ENCODE results near the gene LMAN1L. TPM values are rescaled to one million over a fixed set of nuclear protein-coding genes. Genes with fewer than 3 reads are reported as not detected.

Gene LMAN1L
- total and polyA plus RNA-seq, 2 of the 4 experiments (the other 2 are of a cell fraction) = not detected

DNA sequence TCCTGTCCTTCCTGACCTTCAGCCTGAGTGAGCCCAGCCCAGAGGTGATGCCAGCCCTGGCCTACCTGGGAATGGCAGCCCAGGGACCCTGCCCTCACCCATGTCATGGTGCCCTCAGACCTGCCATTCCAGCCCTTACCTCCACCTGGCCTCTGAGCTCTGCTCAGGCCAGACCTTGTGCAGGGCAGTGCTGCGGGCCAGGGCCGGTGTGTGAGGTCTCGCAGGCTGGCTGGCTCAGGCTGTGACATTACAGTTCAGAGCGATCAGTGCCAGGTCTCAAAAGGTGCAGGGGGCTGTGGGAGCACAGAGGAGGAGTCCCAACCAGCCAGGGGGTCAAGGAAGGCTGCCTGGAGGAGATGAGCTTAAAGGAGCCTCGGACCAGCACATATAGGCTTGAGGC lies 7.4 kb downstream of the LMAN1L start:
- Histone ChIP-seq H3K14ac (replicated peaks; ENCODE audit: low read depth, low read length) (no peak overlapping the region), H2AFZ (replicated peaks; ENCODE audit: low read length, poor library complexity) (no peak overlapping the region), H3K9ac (ENCODE audit: low read depth, low read length) (no peak overlapping the region), H3K9me1 (ENCODE audit: insufficient read depth, low read length) (0 out of 2 replicates have a peak, but pooled peaks cover 4% of the 10 kb centered on the region), H3K79me1 (ENCODE audit: low read depth in 1 of 2, low read length in 2 of 2) (no peaks in the 10 kb centered on the region), H4K5ac (ENCODE audit: low read depth, low read length) (no peak overlapping the region), H2BK15ac (ENCODE audit: low read depth, low read length) (no peak overlapping the region), H3K4ac (ENCODE audit: low read depth, low read length) (no peak overlapping the region), H4K8ac (ENCODE audit: low read depth in 2 of 2, low read length in 2 of 2) (no peak overlapping the region), H3K4me3 (ENCODE audit: insufficient read depth, low read depth, low read length) (no peak overlapping the region), H4K91ac (ENCODE audit: insufficient read depth, low read depth, low read length) (no peak overlapping the region), H3K4me2 (ENCODE audit: low read depth, low read length) (no peak overlapping the region), H2AK5ac (ENCODE audit: low read depth, low read length) (no peak overlapping the region), H2BK5ac (ENCODE audit: low read depth, low read length, poor library complexity, severe bottlenecking) (no peak overlapping the region), H3K56ac (ENCODE audit: extremely low read depth, insufficient read depth, low read length) (no peak overlapping the region), H3K18ac (ENCODE audit: low read depth, low read length) (no peak overlapping the region), H2BK120ac (ENCODE audit: low read depth, low read length) (no peak overlapping the region), H3K4me1 (ENCODE audit: control insufficient read depth, insufficient read depth, low read length) (no peaks in the 10 kb centered on the region), H2BK20ac (ENCODE audit: low read depth, low read length) (no peak overlapping the region), H3K27ac (ENCODE audit: insufficient read depth, low read length) (no peak overlapping the region), H4K20me1 (ENCODE audit: insufficient read depth, low read length) (peaks cover 4% of the 10 kb centered on the region; the same call in 1 of the 2 replicates), H3K36me3 (ENCODE audit: control insufficient read depth, insufficient read depth, low read length) (no peaks in the 10 kb centered on the region), H3K9me3 (ENCODE audit: control insufficient read depth, insufficient read depth, low read length) (no peaks in the 10 kb centered on the region), H2AK9ac (replicated peaks; ENCODE audit: low read depth, low read length, poor library complexity) (no peak overlapping the region), H3K27me3 (ENCODE audit: control insufficient read depth, insufficient read depth, low read length) (peaks cover 39% of the 10 kb centered on the region), H3K23ac (ENCODE audit: low read depth, low read length) (no peak overlapping the region)
- in situ Hi-C loops (cut with MboI; ENCODE audit: low sequenced_read_pairs) (no loop called here), intact Hi-C loops (cut with micrococcal nuclease) (no loop called here), dilution Hi-C loops (cut with HindIII; ENCODE audit: low sequenced_read_pairs, unreplicated experiment) (no loop called here)
- TF ChIP-seq POLR2A (IDR thresholded peaks at IDR 0.05; ENCODE audit: low read depth, low read length) (no peak), MXI1 (IDR thresholded peaks at IDR 0.05; ENCODE audit: borderline replicate concordance, low read depth, low read length) (no peak), RCOR1 (IDR thresholded peaks at IDR 0.05; ENCODE audit: insufficient replicate concordance, low read length) (no peak), FOS (IDR thresholded peaks at IDR 0.05; ENCODE audit: low read depth, low read length) (no peak), BHLHE40 (IDR thresholded peaks at IDR 0.05; ENCODE audit: low read depth, low read length) (no peak), CHD1 (IDR thresholded peaks at IDR 0.05; ENCODE audit: low read depth, low read length) (no peak), RFX5 (IDR thresholded peaks at IDR 0.05; ENCODE audit: low read depth, low read length) (no peak), SMC3 (IDR thresholded peaks at IDR 0.05; ENCODE audit: low read depth, low read length) (no peak), RAD21 (IDR thresholded peaks at IDR 0.05; ENCODE audit: low read length) (no peak), MAFK (IDR thresholded peaks at IDR 0.05; ENCODE audit: low read depth, low read length) (no peak), MAZ (IDR thresholded peaks at IDR 0.05; ENCODE audit: borderline replicate concordance, low read depth, low read length) (no peak), CEBPB (IDR thresholded peaks at IDR 0.05; ENCODE audit: low read depth, low read length) (no peak)
- TF ChIP-seq, protein P1, sequence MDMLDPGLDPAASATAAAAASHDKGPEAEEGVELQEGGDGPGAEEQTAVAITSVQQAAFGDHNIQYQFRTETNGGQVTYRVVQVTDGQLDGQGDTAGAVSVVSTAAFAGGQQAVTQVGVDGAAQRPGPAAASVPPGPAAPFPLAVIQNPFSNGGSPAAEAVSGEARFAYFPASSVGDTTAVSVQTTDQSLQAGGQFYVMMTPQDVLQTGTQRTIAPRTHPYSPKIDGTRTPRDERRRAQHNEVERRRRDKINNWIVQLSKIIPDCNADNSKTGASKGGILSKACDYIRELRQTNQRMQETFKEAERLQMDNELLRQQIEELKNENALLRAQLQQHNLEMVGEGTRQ (IDR thresholded peaks at IDR 0.05; ENCODE audit: low read depth, low read length) = no peak
- TF ChIP-seq, protein P2, sequence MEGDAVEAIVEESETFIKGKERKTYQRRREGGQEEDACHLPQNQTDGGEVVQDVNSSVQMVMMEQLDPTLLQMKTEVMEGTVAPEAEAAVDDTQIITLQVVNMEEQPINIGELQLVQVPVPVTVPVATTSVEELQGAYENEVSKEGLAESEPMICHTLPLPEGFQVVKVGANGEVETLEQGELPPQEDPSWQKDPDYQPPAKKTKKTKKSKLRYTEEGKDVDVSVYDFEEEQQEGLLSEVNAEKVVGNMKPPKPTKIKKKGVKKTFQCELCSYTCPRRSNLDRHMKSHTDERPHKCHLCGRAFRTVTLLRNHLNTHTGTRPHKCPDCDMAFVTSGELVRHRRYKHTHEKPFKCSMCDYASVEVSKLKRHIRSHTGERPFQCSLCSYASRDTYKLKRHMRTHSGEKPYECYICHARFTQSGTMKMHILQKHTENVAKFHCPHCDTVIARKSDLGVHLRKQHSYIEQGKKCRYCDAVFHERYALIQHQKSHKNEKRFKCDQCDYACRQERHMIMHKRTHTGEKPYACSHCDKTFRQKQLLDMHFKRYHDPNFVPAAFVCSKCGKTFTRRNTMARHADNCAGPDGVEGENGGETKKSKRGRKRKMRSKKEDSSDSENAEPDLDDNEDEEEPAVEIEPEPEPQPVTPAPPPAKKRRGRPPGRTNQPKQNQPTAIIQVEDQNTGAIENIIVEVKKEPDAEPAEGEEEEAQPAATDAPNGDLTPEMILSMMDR (conservative IDR thresholded peaks at IDR 0.05; ENCODE audit: low read depth, low read length) = no peak
- ChIA-PET CTCF (no interaction called here), POLR2A (ENCODE audit: unreplicated experiment) (no interaction called here)
- no TSS peak for BruUV-seq (replicated peaks)
- no peak for DNase-seq
- no peak for ATAC-seq (ENCODE audit: low read depth)
- WGBS, 2 experiments (ENCODE audit: extremely low coverage in 2 of 2, insufficient read length in 1 of 2) = 79% methylated on average over 2 of the region's 5 CpGs; no CpG with 5 or more reads in 1 of the 2 experiments

Measured in IMR-90 (cell line).